B cell (primary cell): ENCODE data around the gene MGAT4B. TPM values are rescaled to one million over a fixed set of nuclear protein-coding genes. Genes with fewer than 3 reads are reported as not detected.

Experiments used
- ATAC-seq: fragments of 200-7000 bp; cut with Tn5 transposase; one replicate; pipeline ENCODE4 v1.10.0; 2021; ENCODE audit warnings: low read depth, mild to moderate bottlenecking, moderate number of reproducible peaks, moderate library complexity
- CTCF ChIA-PET: fragments of 350-600 bp; sonication (Branson Sonifier 250); formaldehyde crosslinking; loops from one replicate; lab custom pipeline; 2021; ENCODE audit warnings: antibody characterized with exemption, inconsistent platforms; lab: Charles Lee
- POLR2A ChIA-PET: fragments of 350-600 bp; sonication (Branson Sonifier 250); formaldehyde crosslinking; loops from one replicate; lab custom pipeline; 2021; ENCODE audit warnings: antibody characterized with exemption; lab: Charles Lee
- DNase-seq: peaks from one replicate; pipeline ENCODE4 v3.0.0; 2013
- H2AFZ ChIP-seq: 2 replicates; pipeline ENCODE4 v1.6.1; 2012; ENCODE audit warnings: mild to moderate bottlenecking, low read depth, low read length; ENCODE audit not compliant: insufficient read depth, poor library complexity, severe bottlenecking
- H3K27ac ChIP-seq, 2 donors: 1 replicate in 1 of 2; 2 replicates in 1 of 2; pipeline ENCODE4 v1.5.1; 2012 to 2013; ENCODE audit warnings: low read length in 2 of 2, mild to moderate bottlenecking in 2 of 2, moderate library complexity in 1 of 2
- H3K27me3 ChIP-seq, 4 experiments: fragments of 200-600 bp in 1 of 4; sonication (generic) in 1 of 4; replicated peaks in 1 of 4; 1 replicate in 2 of 4; 2 replicates in 2 of 4; pipeline versions ENCODE4 v1.6.1 to v1.7.0; 2013 to 2016; ENCODE audit warnings: low read length in 3 of 4, mild to moderate bottlenecking in 2 of 4, mixed read lengths in 1 of 4, moderate library complexity in 1 of 4; ENCODE audit not compliant: insufficient read depth in 4 of 4, control insufficient read depth in 3 of 4; ENCODE audit errors: control extremely low read depth in 1 of 4
- H3K36me3 ChIP-seq, 2 experiments: replicated peaks in 1 of 2; 1 replicate in 1 of 2; 2 replicates in 1 of 2; pipeline versions ENCODE4 v1.6.1 to v1.7.1; 2013; ENCODE audit warnings: low read length in 1 of 2; ENCODE audit not compliant: insufficient read depth in 2 of 2, control insufficient read depth in 1 of 2; ENCODE audit errors: control extremely low read depth in 1 of 2, extremely low read depth in 1 of 2
- H3K4me1 ChIP-seq, 2 donors: fragments of 200-600 bp in 1 of 2; sonication (generic) in 1 of 2; 1 replicate in 1 of 2; 2 replicates in 1 of 2; pipeline versions ENCODE4 v1.5.1 to v1.6.1; 2013 to 2017; ENCODE audit warnings: low read length in 2 of 2; ENCODE audit not compliant: control insufficient read depth in 2 of 2, insufficient read depth in 2 of 2
- H3K4me2 ChIP-seq: replicated peaks from 2 replicates; pipeline ENCODE3; 2012; ENCODE audit warnings: mild to moderate bottlenecking, low read depth, low read length; ENCODE audit not compliant: poor library complexity, severe bottlenecking
- H3K4me3 ChIP-seq, 5 experiments: fragments of 200-600 bp in 1 of 5; sonication (generic) in 1 of 5; 1 replicate in 3 of 5; 2 replicates in 2 of 5; pipeline versions ENCODE4 v1.5.1 to v1.7.0; 2011 to 2016; ENCODE audit warnings: low read length in 4 of 5, mild to moderate bottlenecking in 4 of 5, low read depth in 2 of 5, control low read depth in 1 of 5, moderate library complexity in 1 of 5; ENCODE audit not compliant: insufficient read depth in 1 of 5; ENCODE audit errors: control extremely low read depth in 1 of 5, extremely low read depth in 1 of 5
- H3K79me2 ChIP-seq: fragments of 200-600 bp; sonication (generic); one replicate; pipeline ENCODE4 v1.6.0; 2016; ENCODE audit warnings: low read length; ENCODE audit not compliant: control insufficient read depth, insufficient read depth
- H3K9ac ChIP-seq: fragments of 200-600 bp; sonication (generic); 2 replicates; pipeline ENCODE4 v1.6.1; 2017; ENCODE audit warnings: mild to moderate bottlenecking, low read length, moderate library complexity
- H3K9me3 ChIP-seq, 3 donors: one replicate each; pipeline versions ENCODE4 v1.6.1 to v1.7.1; 2013; ENCODE audit warnings: low read length in 2 of 3; ENCODE audit not compliant: control insufficient read depth in 2 of 3, insufficient read depth in 1 of 3; ENCODE audit errors: control extremely low read depth in 1 of 3
- H4K20me1 ChIP-seq: 2 replicates; pipeline ENCODE4 v1.6.0; 2012; ENCODE audit warnings: mild to moderate bottlenecking, low read length; ENCODE audit not compliant: insufficient read depth, control insufficient read depth, poor library complexity, severe bottlenecking
- H3K27ac Mint-ChIP-seq: one replicate; pipeline ENCODE4 v1.8.0; 2021; ENCODE audit warnings: mixed read lengths
- H3K27me3 Mint-ChIP-seq: one replicate; pipeline ENCODE4 v1.8.0; 2021; ENCODE audit warnings: mixed read lengths
- H3K4me1 Mint-ChIP-seq: one replicate; pipeline ENCODE4 v1.8.0; 2021; ENCODE audit warnings: mixed read lengths
- H3K4me3 Mint-ChIP-seq: one replicate; pipeline ENCODE4 v1.8.0; 2021; ENCODE audit warnings: mixed read lengths
- H3K9me3 Mint-ChIP-seq: one replicate; pipeline ENCODE4 v1.8.0; 2022; ENCODE audit warnings: mixed read lengths; ENCODE audit not compliant: insufficient read depth
- EZH2 ChIP-seq: IDR thresholded peaks from 2 replicates; pipeline ENCODE4 v1.6.1; 2012; ENCODE audit warnings: borderline replicate concordance, low read depth, mild to moderate bottlenecking, moderate library complexity, low read length; ENCODE audit not compliant: insufficient read depth, poor library complexity, severe bottlenecking
- WGBS: methylation state at CpG from one replicate; pipeline ENCODE4 v1.1.5; 2013; ENCODE audit warnings: missing lambda C conversion rate; ENCODE audit not compliant: insufficient coverage; 5-methylcytosine and 5-hydroxymethylcytosine counted together
- intact Hi-C: fragments of 100-400 bp; cut with micrococcal nuclease; formaldehyde crosslinking; loops from one replicate; pipeline ENCODE4 v1.10.0; 2022
- polyA plus RNA-seq: library from polyadenylated mRNA; depleted of rRNA; stranded (reverse); fragments of >200 nt; gene quantifications from 2 replicates; pipeline ENCODE4 v1.2.3, GENCODE V29; 2012
- total RNA-seq, 2 donors: library from RNA; stranded (reverse); fragments of 120-200 nt in 1 of 2; gene quantifications; 1 replicate in 1 of 2; 2 replicates in 1 of 2; pipeline versions ENCODE4 v1.2.3 to v1.2.4, GENCODE V29; 2013 to 2022
- TF ChIP-seq, protein P1 (sequence below): fragments of 200-600 bp; IDR thresholded peaks from one replicate; pipeline ENCODE4 v1.8.0; 2022; ENCODE audit warnings: antibody characterized with exemption, mild to moderate bottlenecking

The MGAT4B gene
- total and polyA plus RNA-seq, 2 donors (not counting 1 experiment from before 2014, with no cell fraction given): 105 to 165 TPM

DNA sequence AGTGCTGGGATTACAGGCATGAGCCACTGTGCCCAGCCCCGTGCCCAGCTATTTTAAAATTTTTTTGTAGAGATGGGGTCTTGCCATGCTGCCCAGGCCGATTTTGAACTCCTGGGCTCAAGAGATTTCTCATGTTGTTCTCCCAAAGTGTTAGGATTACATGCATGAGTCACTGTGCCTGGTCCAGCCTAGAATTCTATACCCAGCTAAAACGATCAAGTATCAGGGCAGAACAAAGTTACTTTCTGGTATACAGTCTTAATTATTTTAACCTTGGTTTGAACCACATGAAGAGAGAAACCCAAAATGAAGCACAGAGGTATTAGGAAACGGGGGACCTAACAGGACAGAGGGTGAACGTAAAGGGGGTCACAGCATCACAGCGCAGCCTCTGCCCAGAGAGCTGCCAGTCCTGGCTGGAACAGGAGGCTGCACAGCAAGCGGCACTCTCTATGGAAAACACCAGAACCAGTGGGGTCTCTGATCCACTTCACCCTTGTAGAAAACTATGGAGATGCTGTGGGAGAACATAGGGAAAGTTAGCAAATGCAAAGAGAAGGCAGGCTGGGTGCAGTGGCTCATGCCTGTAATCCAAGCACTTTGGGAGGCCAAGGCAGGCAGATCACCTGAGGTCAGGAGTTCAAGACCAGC, 24.3 kb upstream of the MGAT4B start:
- H4K20me1 ChIP-seq: peaks cover 55% of the 10 kb centered on the region
- no peak overlapping the region for H3K27ac Mint-ChIP-seq

More for the DNA sequence above, 24.3 kb upstream of the MGAT4B start:
- Histone ChIP-seq H3K4me1 (no peaks in the 10 kb centered on the region), H3K9ac (no peak overlapping the region), H3K27ac (no peak overlapping the region), H3K4me3 (no peak overlapping the region), H3K36me3 (peaks cover 2 to 69% of the 10 kb centered on the region in 2 experiments), H3K27me3 (no peaks in the 10 kb centered on the region), H3K9me3 (no peaks in the 10 kb centered on the region), H3K4me2 (no peak overlapping the region), H2AFZ (no peak overlapping the region), H3K79me2 (peaks cover 15% of the 10 kb centered on the region)
- ChIA-PET POLR2A (interaction anchor here (1.5 kb wide), 1 partner anchor 9 kb away, joined by 3 read pairs; no protein-coding TSS in a partner anchor), CTCF (interaction anchor here (3.4 kb wide), 1 partner anchor 29 kb away, joined by 12 read pairs; no protein-coding TSS in a partner anchor)
- DNase-seq (no peak), ATAC-seq (no peak)
- intact Hi-C loops: no loop called here
- WGBS: 100% methylated on average over 3 of the region's 7 CpGs
- H3K27me3 Mint-ChIP-seq: no peaks in the 10 kb centered on the region
- H3K4me3 Mint-ChIP-seq: no peak overlapping the region
- TF ChIP-seq, protein P1, sequence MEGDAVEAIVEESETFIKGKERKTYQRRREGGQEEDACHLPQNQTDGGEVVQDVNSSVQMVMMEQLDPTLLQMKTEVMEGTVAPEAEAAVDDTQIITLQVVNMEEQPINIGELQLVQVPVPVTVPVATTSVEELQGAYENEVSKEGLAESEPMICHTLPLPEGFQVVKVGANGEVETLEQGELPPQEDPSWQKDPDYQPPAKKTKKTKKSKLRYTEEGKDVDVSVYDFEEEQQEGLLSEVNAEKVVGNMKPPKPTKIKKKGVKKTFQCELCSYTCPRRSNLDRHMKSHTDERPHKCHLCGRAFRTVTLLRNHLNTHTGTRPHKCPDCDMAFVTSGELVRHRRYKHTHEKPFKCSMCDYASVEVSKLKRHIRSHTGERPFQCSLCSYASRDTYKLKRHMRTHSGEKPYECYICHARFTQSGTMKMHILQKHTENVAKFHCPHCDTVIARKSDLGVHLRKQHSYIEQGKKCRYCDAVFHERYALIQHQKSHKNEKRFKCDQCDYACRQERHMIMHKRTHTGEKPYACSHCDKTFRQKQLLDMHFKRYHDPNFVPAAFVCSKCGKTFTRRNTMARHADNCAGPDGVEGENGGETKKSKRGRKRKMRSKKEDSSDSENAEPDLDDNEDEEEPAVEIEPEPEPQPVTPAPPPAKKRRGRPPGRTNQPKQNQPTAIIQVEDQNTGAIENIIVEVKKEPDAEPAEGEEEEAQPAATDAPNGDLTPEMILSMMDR: no peak
- no peak for TF ChIP-seq EZH2
- peaks cover 9% of the 10 kb centered on the region for H3K4me1 Mint-ChIP-seq
- H3K9me3 Mint-ChIP-seq: no peaks in the 10 kb centered on the region
